Measurements from ENCODE around the gene CCSER1.
"Not testable (repeated sequence)": the region's sequence is repeated elsewhere in the genome, so short reads cannot be mapped to it uniquely, and the experiment has no call there.

The CCSER1 gene

DNA sequence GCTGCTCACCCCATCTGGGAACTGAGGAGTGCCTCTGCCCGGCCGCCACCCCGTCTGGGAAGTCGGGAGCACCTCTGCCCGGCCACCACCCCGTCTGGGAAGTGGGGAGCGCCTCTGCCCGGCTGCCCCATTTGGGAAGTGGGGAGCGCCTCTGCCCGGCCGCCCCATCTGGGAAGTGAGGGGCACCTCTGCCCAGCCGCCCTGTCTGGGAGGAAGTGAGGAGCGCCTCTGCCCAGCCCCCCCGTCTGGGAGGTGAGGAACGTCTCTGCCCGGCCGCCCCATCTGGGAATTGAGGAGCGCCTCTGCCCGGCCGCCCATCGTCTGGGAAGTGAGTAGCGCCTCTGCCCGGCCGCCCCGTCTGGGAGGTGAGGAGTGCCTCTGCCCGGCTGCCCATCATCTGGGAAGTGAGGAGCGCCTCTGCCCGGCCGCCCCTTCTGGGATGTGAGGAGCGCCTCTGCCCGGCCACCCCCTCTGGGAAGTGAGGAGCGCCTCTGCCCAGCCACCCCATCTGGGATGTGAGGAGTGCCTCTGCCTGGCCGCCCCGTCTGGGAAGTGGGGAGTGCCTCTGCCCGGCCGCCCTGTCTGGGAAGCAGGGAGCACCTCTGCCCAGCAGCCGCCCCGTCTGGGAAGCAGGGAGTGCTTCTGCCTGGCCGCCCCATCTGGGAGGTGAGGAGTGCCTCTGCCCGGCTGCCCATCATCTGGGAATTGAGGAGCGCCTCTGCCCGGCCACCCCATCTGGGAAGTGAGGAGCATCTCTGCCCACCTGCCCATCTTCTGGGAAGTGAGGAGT, 1040.9 kb downstream of the CCSER1 start:
- not testable (repeated sequence) for H3K27ac Mint-ChIP-seq; H3K4me3 Mint-ChIP-seq; H3K27me3 Mint-ChIP-seq; H3K4me1 Mint-ChIP-seq; ATAC-seq; H3K36me3 Mint-ChIP-seq (ENCODE audit: low read depth); DNase-seq
- H3K9me3 Mint-ChIP-seq = peaks cover 17% of the 10 kb centered on the region

DNA sequence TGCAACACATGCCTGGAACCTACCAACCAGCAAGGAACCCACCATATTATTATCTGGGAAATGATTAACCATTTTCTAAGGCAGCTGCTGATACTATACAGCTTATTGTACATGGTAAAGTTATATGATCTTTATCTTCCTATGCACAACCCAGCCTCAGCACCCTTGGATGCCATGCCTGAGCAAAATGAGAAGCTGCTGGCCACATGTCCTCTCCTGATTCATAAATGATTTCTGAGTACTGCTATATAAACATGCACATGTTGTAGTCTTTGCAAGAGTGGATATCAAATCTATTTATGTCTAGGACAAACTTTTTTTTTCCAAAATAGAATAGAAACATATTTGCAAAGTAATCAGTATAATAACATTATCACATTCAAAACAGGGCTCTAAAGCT, 1043.6 kb downstream of the CCSER1 start:
- Mint-ChIP-seq H3K4me3 (no peak overlapping the region), H3K36me3 (ENCODE audit: low read depth) (no peaks in the 10 kb centered on the region), H3K9me3 (peaks cover 3% of the 10 kb centered on the region), H3K4me1 (no peaks in the 10 kb centered on the region), H3K27me3 (no peaks in the 10 kb centered on the region), H3K27ac (no peak overlapping the region)
- DNase-seq (no peak), ATAC-seq (no peak)

DNA sequence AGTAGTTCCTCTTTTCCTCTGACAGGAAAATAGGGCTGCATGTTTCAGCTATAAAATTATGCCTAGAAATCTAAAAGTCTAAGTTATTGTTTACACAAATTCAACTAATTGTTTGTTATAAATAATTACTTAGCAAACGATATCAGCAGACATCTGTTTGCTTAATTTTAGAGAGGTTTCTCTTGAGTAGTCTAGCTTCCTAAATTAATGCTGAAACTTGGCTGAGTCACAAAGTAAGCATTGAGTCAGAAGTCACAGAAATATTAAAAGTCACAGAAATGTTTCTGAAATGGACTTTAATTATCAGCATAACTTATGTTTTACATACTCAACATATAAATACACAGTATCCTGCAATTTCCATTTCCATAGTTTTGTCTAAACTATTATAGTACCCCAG, 1044.0 kb downstream of the CCSER1 start:
- Mint-ChIP-seq H3K27me3 (no peaks in the 10 kb centered on the region), H3K4me1 (no peaks in the 10 kb centered on the region), H3K27ac (no peak overlapping the region), H3K4me3 (no peak overlapping the region), H3K36me3 (ENCODE audit: low read depth) (no peaks in the 10 kb centered on the region), H3K9me3 (peaks cover 3% of the 10 kb centered on the region)
- ATAC-seq (no peak), DNase-seq (no peak)

- DNase-seq; H3K4me3 Mint-ChIP-seq; H3K4me1 Mint-ChIP-seq; H3K36me3 Mint-ChIP-seq (ENCODE audit: low read depth); ATAC-seq; H3K27me3 Mint-ChIP-seq; H3K27ac Mint-ChIP-seq: not testable (repeated sequence)
- H3K9me3 Mint-ChIP-seq = peaks cover 20% of the 10 kb centered on the region
Observed at GRCh38 chr4:91185061-91185460, 1057.9 kb downstream of the CCSER1 start.

DNA sequence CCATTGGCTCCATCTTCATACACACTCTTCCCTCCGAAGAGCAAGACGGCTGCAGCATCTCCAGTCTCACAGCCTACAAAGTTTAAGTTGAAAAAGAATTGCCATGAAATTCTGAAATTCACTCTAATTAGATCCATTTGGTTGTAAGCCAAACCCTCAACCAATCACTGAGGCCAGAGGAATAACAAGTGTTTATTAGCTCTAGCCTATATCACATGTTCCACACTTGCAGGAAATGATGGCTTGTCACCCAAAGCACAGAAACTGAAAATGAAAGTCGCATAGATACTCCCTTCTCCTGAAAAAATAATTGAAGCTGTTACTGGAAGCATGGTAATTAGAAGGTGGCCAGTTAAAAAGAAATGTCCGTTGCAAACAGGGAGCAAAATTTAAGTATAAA, 1071.8 kb downstream of the CCSER1 start:
- Mint-ChIP-seq H3K4me3 (no peak overlapping the region), H3K9me3 (peaks cover 4% of the 10 kb centered on the region), H3K4me1 (no peaks in the 10 kb centered on the region), H3K36me3 (ENCODE audit: low read depth) (no peaks in the 10 kb centered on the region), H3K27me3 (no peaks in the 10 kb centered on the region), H3K27ac (no peak overlapping the region)
- no peak for ATAC-seq
- DNase-seq = no peak

DNA sequence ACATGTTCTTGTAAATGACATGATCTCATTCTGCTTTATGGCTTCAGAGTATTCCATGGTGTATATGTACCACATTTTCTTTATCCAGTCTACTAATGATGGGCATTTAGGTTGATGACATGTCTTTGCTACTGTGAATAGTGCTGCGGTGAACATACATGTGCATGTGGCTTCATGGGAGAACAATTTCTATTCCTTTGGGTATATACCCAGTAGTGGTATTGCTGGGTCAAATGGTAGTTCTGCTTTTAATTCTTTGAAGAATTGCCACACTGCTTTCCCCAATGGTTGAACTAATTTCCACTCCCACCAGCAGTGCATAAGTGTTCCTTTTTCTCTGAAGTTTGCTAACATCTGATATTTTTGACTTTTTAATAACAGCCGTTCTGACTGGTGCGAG, 1080.3 kb downstream of the CCSER1 start:
- Mint-ChIP-seq H3K27me3 (no peaks in the 10 kb centered on the region), H3K36me3 (ENCODE audit: low read depth) (no peaks in the 10 kb centered on the region), H3K4me1 (no peaks in the 10 kb centered on the region), H3K4me3 (no peak overlapping the region), H3K27ac (no peak overlapping the region), H3K9me3 (peaks cover 8% of the 10 kb centered on the region)
- ATAC-seq = no peak
- DNase-seq = no peak

GRCh38 chr4:91212211-91212610, 1085.0 kb downstream of the CCSER1 start:
- DNase-seq = no peak
- no peaks in the 10 kb centered on the region for H3K27me3 Mint-ChIP-seq
- H3K36me3 Mint-ChIP-seq (ENCODE audit: low read depth) = no peaks in the 10 kb centered on the region
- H3K4me3 Mint-ChIP-seq = no peak overlapping the region
- no peak overlapping the region for H3K27ac Mint-ChIP-seq
- peaks cover 15% of the 10 kb centered on the region for H3K9me3 Mint-ChIP-seq
- no peak for ATAC-seq
- H3K4me1 Mint-ChIP-seq = no peaks in the 10 kb centered on the region

- not testable (repeated sequence) for H3K27ac Mint-ChIP-seq; DNase-seq; H3K4me1 Mint-ChIP-seq; H3K36me3 Mint-ChIP-seq (ENCODE audit: low read depth); H3K27me3 Mint-ChIP-seq; H3K4me3 Mint-ChIP-seq; ATAC-seq
- peaks cover 14% of the 10 kb centered on the region for H3K9me3 Mint-ChIP-seq
Observed at GRCh38 chr4:91217831-91218403, 1090.7 kb downstream of the CCSER1 start.

- Mint-ChIP-seq H3K27ac (no peak overlapping the region), H3K36me3 (ENCODE audit: low read depth) (no peaks in the 10 kb centered on the region)
Observed at GRCh38 chr4:91220315-91220714, 1093.1 kb downstream of the CCSER1 start.

DNA sequence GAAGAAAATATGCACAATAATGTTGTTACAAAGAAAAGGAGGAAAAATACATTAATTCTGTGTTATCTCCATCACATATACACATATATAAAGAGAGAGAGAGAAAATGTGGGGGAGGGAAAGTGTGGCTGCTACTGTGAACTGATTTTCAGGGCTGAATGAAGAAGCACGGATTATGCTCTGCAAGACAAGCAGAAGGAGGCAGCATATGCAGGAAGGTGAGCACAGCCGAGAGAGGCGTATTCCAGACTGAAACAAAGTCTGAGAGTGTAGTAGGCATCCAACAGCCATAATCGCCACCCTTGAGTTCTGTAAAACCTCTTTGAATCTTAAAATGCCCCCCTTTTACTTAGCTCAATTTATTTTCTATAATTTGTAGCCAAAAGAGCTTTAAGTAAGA, 1094.8 kb downstream of the CCSER1 start:
- Mint-ChIP-seq H3K4me1 (no peaks in the 10 kb centered on the region), H3K27me3 (no peaks in the 10 kb centered on the region), H3K9me3 (peaks cover 9% of the 10 kb centered on the region), H3K27ac (no peak overlapping the region), H3K36me3 (ENCODE audit: low read depth) (no peaks in the 10 kb centered on the region), H3K4me3 (no peak overlapping the region)
- no peak for DNase-seq
- ATAC-seq = no peak

More at GRCh38 chr4:91220315-91220714, 1093.1 kb downstream of the CCSER1 start:
- DNase-seq (no peak), ATAC-seq (no peak)
- Mint-ChIP-seq H3K9me3 (peaks cover 13% of the 10 kb centered on the region), H3K4me3 (no peak overlapping the region), H3K27me3 (no peaks in the 10 kb centered on the region), H3K4me1 (no peaks in the 10 kb centered on the region)

DNA sequence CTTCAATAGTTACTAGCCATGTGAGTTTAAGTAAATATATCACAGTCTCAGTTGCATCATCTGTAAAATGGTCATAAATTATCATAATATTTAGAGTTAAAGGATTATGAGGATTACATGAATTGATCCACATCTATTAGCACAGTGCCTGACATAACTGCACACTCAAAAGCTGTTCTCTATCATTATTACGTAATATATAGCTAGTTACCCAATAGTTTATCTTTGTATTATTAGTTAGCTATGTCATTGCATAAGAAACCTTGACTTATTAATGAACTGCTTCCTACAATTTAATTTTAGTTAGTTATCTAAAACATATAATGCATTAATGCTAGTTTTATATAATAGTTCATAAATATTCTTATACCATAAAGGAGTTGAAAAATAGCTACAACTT, 1099.7 kb downstream of the CCSER1 start:
- no peaks in the 10 kb centered on the region for H3K36me3 Mint-ChIP-seq (ENCODE audit: low read depth)
- H3K4me1 Mint-ChIP-seq = no peaks in the 10 kb centered on the region
- H3K27me3 Mint-ChIP-seq = no peaks in the 10 kb centered on the region
- DNase-seq (no peak), ATAC-seq (no peak)
- no peak overlapping the region for H3K4me3 Mint-ChIP-seq
- H3K27ac Mint-ChIP-seq = no peak overlapping the region
- H3K9me3 Mint-ChIP-seq = peaks cover 4% of the 10 kb centered on the region

DNA sequence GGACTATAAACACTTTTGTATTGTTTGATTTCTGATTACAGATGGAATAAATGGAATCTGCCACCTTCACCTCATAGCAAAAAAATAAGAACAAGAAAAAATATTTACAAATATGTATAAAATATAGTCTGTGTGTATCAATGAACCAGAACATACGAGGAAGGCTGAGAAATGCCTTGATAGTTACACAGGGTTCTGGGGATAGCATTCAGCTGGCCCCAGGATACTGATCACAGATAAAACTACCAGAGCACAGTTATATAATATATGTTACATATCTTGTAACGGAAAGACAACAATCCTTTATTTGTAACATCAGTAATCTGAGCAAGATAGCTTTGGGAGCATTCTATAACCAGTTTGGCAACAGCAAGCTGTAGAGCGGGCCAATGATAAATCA, 1101.5 kb downstream of the CCSER1 start:
- H3K9me3 Mint-ChIP-seq = peaks cover 9% of the 10 kb centered on the region
- no peak for DNase-seq
- H3K4me1 Mint-ChIP-seq = no peaks in the 10 kb centered on the region
- no peaks in the 10 kb centered on the region for H3K36me3 Mint-ChIP-seq (ENCODE audit: low read depth)
- H3K27me3 Mint-ChIP-seq = no peaks in the 10 kb centered on the region
- H3K27ac Mint-ChIP-seq = no peak overlapping the region
- no peak for ATAC-seq
- H3K4me3 Mint-ChIP-seq = no peak overlapping the region

- H3K4me1 Mint-ChIP-seq = no peaks in the 10 kb centered on the region
- peaks cover 13% of the 10 kb centered on the region for H3K9me3 Mint-ChIP-seq
- ATAC-seq = no peak
- no peaks in the 10 kb centered on the region for H3K36me3 Mint-ChIP-seq (ENCODE audit: low read depth)
- no peak overlapping the region for H3K4me3 Mint-ChIP-seq
- no peaks in the 10 kb centered on the region for H3K27me3 Mint-ChIP-seq
- H3K27ac Mint-ChIP-seq = no peak overlapping the region
- no peak for DNase-seq
Observed at GRCh38 chr4:91233164-91233563, 1106.0 kb downstream of the CCSER1 start.

- H3K4me3 Mint-ChIP-seq = no peak overlapping the region
- H3K27me3 Mint-ChIP-seq = no peaks in the 10 kb centered on the region
- no peak overlapping the region for H3K27ac Mint-ChIP-seq
- no peaks in the 10 kb centered on the region for H3K4me1 Mint-ChIP-seq
- no peak for ATAC-seq
- H3K36me3 Mint-ChIP-seq (ENCODE audit: low read depth) = no peaks in the 10 kb centered on the region
- peaks cover 11% of the 10 kb centered on the region for H3K9me3 Mint-ChIP-seq
- no peak for DNase-seq
Observed at GRCh38 chr4:91243132-91243531, 1115.9 kb downstream of the CCSER1 start.

DNA sequence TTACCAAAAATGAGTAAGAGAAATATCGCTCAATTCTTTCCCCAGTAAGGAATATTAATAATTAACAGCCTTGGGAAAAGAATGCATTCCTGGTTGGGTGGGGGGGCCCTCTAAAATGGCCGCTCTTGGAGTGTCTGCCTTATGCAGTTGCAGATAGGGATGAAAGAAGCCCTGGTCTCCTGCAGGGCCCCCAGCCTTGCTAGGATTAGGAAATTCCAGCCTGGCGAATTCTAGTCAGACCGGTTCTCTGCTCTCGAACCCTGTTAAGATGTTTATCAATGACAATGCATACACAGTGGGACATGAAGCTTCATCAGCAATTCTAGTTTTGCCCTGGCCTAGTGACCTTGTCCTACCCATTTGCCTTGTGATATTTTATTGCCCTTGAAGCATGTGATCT, 1128.8 kb downstream of the CCSER1 start:
- Mint-ChIP-seq H3K27ac (no peak overlapping the region), H3K36me3 (ENCODE audit: low read depth) (no peaks in the 10 kb centered on the region), H3K9me3 (peaks cover 9% of the 10 kb centered on the region), H3K4me3 (no peak overlapping the region), H3K27me3 (no peaks in the 10 kb centered on the region), H3K4me1 (no peaks in the 10 kb centered on the region)
- ATAC-seq (no peak), DNase-seq (no peak)
